ENCODE measurements around the gene PCMTD2.

Gene PCMTD2

DNA sequence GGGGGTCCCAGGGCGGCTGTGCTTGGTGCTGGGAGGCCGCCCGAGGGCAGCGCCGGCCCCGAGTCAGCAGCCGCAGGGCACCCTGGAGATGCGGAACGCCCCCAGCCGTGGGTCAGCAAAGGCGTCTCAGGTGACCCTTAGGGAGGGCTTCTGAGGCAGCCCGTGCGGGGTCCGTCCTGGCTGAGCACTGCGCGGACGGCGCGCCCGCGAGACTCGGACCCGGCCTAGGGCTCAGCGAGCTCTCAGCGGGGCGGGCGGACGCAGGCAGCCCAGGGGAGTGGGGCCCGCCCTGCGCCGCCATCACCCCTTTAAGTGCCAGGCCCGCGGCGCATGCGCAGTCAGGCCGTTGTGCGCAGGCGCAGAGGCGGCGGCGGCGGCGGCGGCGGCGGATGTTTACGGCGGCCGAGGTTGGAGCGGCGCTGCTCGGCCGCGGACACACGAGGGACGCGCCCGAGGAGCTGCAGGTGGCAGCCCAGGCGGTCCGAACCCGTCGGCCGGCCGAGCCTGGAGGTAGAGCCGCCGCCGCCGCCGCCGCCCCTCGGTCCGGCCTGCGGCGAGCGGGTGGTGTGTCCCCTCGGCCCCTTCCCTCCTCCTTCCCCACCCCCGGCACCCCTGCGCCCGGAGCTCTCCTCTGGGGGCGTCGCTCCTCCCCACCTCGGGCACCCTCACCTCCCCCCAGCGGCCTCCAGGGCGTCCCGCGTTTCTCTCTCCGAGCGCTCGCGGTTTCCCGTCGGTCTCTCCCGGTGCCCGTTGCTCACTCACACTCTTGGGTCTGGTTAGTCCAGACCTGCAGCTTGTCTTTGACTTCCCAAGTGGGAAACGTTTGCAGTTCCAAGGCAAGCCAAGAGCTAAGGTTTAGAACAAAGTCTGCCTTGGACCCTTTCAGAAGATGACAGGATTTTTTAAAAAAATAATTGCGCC, at the start of gene PCMTD2:
Gene PCMTD2, plus strand, starts transcription at position 388 of the 921 bp plus-strand sequence. CDS start 4,218 bp downstream, outside the sequence.
- DNase-seq: peak in 47 of 56 donors; percentile 23 to 86 (median 63)

DNA sequence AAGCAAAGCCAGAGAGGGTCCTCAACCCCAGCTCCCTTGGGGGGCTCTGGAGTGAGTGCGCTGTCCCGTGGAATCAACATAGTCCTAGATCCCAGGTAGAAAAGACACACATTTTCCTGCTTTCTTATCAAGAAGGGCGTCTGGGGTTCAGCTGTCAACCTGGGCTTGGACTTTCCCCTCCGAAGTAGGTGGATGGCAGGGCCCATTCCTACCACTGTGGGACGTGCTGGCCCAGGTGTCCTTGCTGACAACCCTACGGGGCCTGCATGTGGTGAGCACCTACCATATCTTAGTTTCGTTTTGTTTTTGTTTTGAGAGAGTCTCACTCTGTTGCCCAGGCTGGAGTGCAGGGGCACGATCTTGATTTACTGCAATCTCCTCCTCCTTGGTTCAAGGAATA, 48.9 kb upstream of the PCMTD2 start:
- DNase-seq: no peak

DNA sequence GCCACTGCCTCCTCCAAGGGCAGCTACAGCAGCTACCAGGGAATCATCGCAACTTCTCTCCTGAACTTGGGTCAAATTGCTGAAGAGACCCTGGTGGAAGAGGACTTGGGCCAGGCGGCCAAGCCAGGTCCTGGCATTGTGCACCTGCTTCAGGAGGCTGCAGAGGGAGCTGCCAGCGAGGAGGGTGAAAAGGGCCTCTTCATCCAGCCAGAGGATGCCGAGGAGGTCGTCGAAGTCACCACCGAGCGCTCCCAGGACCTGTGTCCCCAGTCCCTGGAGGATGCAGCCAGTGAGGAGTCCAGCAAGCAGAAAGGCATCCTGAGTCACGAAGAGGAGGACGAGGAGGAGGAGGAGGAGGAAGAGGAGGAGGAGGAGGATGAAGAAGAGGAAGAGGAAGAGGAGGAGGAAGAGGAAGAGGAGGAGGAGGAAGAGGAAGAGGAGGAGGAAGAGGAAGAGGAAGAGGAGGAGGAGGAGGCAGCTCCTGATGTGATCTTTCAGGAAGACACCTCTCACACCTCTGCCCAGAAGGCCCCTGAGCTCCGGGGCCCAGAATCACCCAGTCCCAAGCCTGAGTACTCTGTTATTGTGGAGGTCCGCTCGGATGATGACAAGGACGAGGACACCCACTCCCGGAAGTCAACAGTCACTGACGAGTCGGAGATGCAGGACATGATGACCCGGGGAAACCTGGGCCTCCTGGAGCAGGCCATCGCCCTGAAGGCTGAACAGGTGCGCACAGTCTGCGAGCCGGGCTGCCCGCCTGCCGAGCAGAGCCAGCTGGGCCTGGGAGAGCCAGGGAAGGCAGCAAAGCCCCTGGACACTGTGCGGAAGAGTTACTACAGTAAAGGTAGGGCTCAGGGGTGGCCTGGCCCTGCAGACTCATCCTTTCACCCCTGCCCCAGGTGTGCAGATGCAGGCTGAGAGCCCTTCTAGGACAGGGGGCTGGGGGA, 47.6 kb upstream of the PCMTD2 start:
- DNase-seq: no peak

DNA sequence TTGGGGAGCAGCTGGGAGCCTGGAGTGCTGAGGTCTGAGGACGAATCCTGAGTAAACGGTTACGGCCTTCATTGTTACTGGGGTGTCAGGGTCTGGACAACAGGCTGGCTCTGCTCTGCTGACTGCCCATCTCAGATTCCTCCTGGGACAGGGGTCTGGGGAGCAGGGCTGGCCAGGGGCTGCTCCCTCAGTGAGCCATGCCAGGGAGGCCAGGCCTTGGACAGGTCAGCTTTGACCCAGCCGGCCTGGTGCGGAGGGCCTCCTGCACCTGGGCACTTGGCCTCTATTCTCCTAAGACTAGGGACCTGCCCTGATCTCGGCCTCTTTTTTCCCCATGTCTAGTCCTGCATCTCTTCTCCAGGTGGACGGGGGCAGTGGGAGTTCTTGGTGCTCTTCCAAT, 46.4 kb upstream of the PCMTD2 start:
- no peak for DNase-seq

DNA sequence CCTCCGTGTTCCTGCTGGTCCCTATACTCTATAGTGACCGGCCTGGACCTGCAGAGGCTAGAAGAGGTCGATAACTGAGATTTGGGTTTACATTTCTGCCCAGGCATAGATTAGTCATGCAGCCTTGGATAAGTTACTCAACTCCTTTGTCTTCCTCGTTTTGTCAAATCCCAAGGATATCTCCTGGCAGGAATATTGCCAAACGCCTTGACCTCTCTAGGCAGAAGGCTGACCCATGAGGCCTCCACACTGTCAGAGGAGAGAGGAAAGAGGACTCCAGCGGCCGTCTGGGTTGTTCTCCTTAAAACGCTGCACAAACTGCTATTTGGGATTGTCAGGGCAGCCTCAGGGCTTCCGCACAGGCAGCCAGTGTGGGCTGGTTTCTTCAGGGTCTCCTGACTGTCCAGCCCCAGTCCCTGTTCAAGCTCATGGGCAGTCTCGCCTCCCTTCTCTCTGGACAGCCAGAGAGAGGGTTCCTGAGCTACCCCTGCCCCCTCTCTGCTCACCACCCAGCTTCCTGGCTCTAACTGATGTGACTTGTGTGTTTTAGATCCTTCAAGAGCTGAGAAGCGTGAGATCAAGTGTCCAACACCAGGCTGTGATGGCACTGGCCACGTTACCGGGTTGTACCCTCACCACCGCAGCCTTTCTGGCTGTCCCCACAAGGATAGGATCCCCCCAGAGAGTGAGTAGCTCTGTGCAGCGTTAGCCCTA, 44.7 kb upstream of the PCMTD2 start:
- no peak for DNase-seq

DNA sequence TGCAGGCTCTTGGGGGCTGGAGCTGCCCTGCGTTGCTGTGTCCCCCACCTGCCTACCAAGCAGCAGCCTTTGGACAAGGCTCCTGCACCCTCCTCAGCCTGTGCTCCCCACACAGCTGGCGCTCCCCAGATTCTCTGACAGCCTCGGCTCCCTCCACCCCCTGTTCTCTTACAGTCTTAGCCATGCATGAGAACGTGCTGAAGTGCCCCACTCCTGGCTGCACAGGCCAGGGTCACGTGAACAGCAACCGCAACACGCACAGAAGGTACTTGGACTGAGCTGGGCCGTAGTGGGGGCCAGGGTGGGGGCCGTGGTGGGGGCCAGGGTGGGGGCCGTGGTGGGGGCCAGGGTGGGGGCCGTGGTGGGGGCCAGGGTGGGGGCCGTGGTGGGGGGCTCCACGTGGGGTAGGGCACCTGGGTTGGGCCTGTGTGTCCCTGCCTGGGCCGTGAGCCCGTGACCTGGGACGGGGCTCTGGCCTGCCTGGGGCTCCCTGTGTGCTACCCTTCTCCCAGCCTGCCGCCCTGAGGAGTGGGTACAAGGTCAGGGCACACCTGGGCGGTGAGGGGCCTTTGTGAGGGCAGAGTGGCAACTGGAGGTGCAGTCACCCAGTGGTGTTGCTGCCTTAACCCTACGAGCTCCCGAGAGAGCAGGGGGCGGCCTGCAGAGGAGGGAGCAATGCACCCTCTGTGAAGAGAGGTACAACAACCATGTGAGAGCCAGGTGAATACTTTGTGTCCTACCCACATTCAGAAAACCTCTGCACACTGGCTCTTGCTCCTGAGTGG, 43.5 kb upstream of the PCMTD2 start:
- no peak for DNase-seq

DNA sequence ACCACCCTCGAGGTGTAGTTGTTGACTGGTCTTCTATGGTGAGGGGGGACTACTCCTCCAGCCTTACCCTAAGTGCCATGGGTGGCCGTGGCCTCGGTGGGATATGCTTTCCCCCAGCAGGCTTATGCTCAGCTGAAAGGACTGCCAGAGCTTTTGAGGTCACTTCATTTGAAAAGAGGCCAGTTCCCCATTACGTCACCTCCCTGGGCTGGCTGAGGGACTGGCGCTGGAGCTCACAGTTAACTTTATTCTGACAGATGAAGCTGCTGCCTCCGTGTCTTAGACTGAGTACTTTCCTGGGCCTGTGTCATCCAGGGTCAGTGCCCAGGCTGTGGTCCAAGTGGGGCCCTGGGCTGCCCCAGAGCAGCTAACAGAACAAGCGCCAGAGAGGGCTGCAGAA, 42.8 kb upstream of the PCMTD2 start:
- DNase-seq: peak in 16 of 56 donors; percentile 5 to 57 (median 18)

DNA sequence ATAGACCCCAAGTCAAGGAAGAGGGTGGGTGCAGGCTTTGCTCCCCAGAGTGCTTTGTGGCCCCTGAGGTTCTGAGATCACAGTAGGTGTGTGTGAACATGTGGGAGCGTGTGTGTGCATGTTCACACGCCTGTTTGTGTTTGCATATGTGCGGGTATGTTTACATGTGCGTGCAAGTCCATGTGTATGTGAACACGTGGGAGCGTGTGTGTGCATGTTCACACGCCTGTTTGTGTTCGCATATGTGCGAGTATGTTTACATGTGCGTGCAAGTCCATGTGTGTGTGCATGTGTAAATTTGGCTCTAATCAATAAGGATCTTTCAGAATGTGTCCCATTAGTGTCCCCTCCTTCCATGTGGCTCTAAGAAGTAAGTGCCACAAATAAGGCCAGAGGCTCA, 41.4 kb upstream of the PCMTD2 start:
- no peak for DNase-seq

DNA sequence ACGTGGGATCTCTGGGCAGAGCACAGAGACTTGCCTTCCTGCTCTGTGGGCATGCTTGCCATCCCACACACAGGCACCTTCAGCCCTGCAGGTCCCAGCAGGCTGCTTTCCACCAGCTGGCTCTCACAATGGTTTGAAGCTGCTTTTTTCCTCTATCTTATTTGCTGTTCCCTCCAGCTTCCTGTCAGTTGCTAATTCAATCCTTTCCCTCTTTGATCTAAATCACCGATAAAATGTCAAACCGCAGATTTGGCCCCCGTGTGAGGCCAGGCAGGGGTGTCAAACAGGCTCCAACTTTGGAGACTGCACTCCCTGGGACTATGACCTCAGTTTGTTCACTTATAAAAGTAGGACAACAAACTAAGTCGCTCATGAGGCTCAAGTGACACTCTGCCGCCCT, 40.6 kb upstream of the PCMTD2 start:
- no peak for DNase-seq

DNA sequence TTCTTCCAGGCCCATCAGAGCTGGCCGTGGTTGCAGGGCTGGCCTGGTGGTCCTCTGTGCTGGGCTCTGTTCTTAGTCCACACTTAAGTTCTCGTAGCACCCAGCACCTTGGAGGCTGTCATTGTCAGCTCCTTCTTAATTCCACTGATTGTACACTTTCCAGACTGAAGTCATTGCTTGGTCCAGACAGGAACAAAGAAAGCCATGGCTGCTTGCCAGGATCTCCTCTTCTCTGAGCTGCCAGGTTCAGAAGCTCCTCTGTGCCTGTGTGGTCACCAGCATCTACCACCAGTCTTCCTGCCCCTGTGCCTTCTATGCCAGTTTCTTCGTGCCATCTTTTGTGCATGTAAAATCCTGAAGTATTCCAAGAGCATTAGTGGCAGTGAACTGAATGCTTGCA, 39.5 kb upstream of the PCMTD2 start:
- DNase-seq: no peak

DNA sequence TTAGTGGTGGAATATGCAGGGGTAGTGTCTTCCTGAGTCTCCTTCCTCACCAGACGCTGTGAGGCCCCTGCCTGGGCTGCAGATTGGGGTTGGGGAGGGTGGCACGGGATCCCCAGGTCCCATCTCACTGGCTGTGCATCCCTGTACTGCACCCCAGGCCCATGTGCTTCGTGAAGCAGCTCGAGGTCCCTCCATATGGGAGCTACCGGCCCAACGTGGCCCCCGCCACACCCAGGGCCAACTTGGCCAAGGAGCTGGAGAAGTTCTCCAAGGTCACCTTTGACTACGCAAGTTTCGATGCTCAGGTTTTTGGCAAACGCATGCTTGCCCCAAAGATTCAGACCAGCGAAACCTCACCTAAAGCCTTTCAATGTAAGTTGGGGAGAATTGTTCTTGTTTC, 38.6 kb upstream of the PCMTD2 start:
- no peak for DNase-seq

DNA sequence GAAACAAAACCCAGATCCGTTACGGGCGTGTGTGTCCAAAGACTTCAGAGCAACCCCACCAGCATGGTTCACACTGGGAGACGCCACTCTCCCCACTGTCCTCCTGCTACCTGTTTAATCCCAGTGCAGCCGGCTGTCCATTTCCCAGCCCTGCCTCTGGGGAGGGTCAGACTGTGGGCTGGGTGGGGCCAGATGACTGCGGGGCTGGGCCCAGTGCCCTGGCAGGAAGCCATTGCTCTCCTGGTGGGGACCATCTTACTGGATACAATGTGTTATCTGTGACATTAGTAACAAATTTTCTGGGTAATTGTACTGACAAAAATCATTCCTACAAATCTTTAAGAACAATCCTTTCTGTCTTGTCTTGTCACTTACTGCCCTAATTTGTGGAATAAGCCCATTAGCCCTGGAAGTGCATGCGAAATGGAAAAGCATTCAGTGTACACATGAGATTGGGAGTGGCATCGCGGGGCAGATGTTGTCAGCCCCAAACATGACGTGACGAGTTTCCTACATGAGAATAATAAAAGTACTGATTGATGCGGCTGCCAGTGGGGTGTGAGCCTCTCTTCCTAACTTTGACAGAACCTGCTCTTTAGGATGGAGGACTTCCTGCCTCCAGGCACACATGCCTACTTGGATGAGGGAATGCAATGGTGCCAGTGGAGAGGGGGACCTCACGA, 37.9 kb upstream of the PCMTD2 start:
- DNase-seq: no peak

DNA sequence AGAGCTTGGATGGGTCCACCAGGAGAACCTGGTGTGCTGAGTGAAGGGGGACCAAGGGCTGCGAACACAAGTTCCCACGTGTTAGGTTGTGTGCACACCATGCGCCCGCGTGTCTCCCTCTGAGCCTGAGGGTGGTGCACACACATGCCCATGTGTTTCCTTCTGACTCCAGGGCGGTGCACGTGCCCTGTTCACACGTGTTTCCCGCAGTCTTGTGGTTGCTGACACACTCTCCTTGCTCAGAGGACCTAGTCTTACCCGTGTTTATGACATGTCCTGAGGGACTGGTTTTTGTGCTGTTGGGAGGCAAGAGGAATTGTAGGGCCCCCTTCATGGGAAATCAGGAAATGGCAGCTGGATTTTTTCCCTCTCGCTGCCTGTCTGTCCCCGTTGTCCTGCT, 36.3 kb upstream of the PCMTD2 start:
- no peak for DNase-seq

DNA sequence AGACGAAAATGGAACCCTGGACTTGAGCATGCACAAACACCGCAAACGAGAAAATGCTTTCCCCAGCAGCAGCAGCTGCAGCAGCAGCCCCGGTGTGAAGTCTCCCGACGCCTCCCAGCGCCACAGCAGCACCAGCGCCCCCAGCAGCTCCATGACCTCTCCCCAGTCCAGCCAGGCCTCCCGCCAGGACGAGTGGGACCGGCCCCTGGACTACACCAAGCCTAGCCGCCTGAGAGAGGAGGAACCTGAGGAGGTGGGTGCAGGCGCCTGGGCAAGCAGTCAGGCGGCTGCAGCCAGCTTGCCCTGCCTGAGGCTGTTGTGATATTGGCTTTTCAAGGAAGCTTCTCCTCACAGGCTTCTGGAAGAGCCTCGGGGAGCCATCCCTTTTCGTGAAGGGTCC, 35.8 kb upstream of the PCMTD2 start:
- no peak for DNase-seq

DNA sequence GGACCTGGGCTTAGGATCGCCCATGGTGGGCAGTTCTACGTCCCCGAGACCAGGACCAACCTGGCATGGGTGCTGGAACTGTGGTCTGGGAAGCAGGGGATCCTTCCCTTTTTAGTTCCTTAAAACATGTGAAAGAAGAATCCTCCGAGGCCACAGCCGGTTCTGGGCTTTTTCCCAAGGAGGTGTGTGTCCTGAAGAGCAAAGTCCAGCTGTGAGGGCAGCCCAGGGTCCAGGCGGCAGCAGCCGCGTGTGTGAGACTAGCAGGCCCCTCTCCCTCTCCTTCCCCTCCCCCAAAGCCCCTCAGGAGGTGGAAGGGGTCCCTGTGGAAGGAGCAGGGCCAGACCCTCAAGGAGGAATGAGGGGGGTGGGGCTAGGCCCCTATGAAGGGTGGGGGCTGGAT, 35.1 kb upstream of the PCMTD2 start:
- DNase-seq: no peak

DNA sequence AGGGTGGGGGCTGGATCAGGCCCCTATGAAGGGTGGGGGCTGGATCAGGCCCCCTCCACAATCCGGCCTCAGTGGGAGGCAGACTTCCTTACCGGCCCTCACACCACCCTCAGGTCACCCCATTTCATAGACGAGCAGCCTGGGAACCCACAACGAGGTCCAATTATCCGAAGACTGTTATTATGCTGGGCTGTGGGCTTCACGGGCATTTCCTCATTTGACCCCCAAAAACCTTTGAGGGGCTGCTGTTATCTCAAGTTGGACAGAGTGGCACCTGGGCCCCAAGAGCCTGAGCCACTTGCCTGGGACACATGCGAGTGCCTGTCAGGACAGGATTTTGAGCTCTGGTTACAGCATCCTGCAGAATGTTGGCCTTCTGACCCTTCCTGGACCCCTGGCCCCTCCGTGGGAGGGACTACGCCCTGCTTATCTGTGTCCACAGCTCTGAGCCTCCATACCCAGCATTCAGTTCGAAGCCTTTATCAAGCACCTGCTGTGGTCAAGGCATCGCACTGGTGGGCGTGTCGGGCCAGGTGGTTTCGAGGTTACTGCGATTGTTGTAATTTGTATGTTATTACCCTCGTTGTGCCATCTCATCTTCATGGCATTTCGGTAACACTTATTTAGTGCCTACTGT, 34.5 kb upstream of the PCMTD2 start:
- DNase-seq: no peak

DNA sequence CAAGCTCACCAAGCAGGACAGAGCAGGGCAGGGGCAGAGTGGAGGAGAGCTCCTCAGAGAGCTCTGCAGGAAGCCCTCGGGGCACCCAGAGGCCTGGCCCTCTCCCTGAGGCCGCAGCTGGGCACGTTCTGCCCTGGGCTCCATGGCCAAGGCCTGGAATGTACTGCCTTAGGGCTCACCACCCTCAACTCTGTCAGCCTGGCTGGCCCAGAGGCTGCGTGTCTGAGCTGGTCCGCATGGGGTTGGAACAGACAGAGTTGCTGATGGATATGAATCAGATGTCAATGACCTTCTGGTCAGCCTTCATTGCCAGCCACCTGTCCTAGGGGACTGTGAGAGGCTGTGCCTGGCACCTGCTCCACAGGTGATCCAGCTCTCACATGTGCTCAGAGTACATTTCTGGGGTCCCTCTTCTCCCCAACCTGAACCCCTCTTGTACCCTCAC, 33.2 kb upstream of the PCMTD2 start:
- DNase-seq: no peak

DNA sequence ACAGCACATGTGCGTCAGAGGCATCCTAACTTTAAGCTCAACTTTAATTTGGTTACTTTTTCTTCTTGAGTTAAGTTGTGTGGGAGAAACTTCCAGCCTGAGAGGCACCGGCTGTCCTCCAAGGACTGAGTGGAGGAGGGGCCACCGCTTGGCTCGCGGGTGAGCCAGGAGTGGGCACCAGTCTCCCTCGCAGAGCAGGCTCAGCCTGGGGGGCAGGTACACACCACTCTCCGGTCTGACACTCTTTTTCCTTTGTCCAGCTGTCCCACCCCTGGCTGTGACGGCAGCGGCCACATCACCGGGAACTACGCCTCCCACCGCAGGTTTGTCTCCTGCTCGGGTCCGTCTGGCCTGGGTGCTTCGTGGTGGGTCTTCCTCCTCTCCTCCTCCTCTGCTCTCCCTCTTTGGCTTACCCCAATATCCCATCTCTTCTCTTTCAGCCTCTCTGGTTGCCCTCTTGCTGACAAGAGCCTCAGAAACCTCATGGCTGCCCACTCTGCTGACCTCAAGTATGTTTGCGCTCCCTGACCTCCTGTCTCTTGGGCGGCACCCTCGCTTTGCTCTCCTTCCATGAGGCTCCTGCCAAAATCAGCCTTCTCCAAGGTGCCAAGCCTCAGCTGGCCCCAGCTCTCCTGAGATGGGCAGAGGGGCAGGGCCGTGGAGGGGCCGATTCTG, 32.6 kb upstream of the PCMTD2 start:
- DNase-seq: peak in 9 of 56 donors; percentile 4 to 50 (median 22)

Measured in amygdala (tissue), 56 donors.